Kidney (tissue), 14 donors: Measurements from ENCODE around the gene SRRM2. TPM values are rescaled to one million over a fixed set of nuclear protein-coding genes. Genes with fewer than 3 reads are reported as not detected.

Experiments
- DNase-seq, 5 donors: peaks; one replicate each; pipeline ENCODE4 v3.0.0-alpha.2; 2013 to 2020
- FAIRE-seq: peaks from 2 replicates; lab custom pipeline; 2012; peaks lifted over from hg19 to GRCh38; lab: Jason Lieb, UNC
- H3K27ac ChIP-seq, 2 donors: one replicate each; pipeline ENCODE4 v1.7.0; 2013; ENCODE audit warnings: low read depth in 2 of 2, low read length in 2 of 2, inconsistent platforms in 1 of 2
- H3K27me3 ChIP-seq: one replicate; pipeline ENCODE4 v1.7.1; 2013; ENCODE audit warnings: low read length, inconsistent platforms; ENCODE audit not compliant: control insufficient read depth, insufficient read depth
- H3K36me3 ChIP-seq, 3 donors: one replicate each; pipeline versions ENCODE4 v1.7.0 to v1.7.1; 2013; ENCODE audit warnings: low read length in 3 of 3, control low read depth in 1 of 3, inconsistent platforms in 1 of 3; ENCODE audit not compliant: insufficient read depth in 3 of 3, control insufficient read depth in 2 of 3
- H3K4me1 ChIP-seq, 3 donors: one replicate each; pipeline versions ENCODE4 v1.7.0 to v1.7.1; 2013; ENCODE audit warnings: low read length in 3 of 3, inconsistent platforms in 1 of 3, low read depth in 1 of 3; ENCODE audit not compliant: control insufficient read depth in 2 of 3, insufficient read depth in 2 of 3
- H3K4me3 ChIP-seq, 3 donors: one replicate each; pipeline versions ENCODE4 v1.7.0 to v1.8.1; 2013; ENCODE audit warnings: low read length in 3 of 3, control low read depth in 1 of 3, inconsistent platforms in 1 of 3
- H3K9ac ChIP-seq, 3 donors: one replicate each; pipeline versions ENCODE4 v1.7.0 to v1.7.1; 2013; ENCODE audit warnings: low read length in 3 of 3, control low read depth in 1 of 3, inconsistent platforms in 1 of 3
- H3K9me3 ChIP-seq, 3 donors: one replicate each; pipeline versions ENCODE4 v1.7.0 to v1.7.1; 2013; ENCODE audit warnings: low read length in 3 of 3, control low read depth in 1 of 3, inconsistent platforms in 1 of 3; ENCODE audit not compliant: control insufficient read depth in 2 of 3, insufficient read depth in 1 of 3
- CTCF ChIP-seq: IDR thresholded peaks from 3 replicates; pipeline ENCODE4 v1.5.1; 2012; ENCODE audit warnings: mild to moderate bottlenecking, moderate library complexity, borderline replicate concordance; ENCODE audit not compliant: insufficient read depth; ENCODE audit errors: extremely low read depth
- intact Hi-C: fragments of 100-400 bp; cut with DNase I; formaldehyde crosslinking; loops from one replicate; pipeline ENCODE4 v1.11.1; 2022
- polyA plus RNA-seq: library from polyadenylated mRNA; stranded (reverse); fragments of 350-450 nt; fragmentation: Illumina TruSeq; extraction: RNeasy Lipid Tissue Mini Kit (QIAGEN cat#74804); gene quantifications from one replicate; pipeline ENCODE4 v1.2.3, GENCODE V29; 2014; ENCODE audit warnings: low read depth, low replicate concordance; ENCODE audit not compliant: insufficient read depth
- total RNA-seq: library from RNA; stranded (reverse); fragmentation: NEBNext Ultra II Directional; extraction: Animal tissue kit (Norgen Biotek cat#: 25700); gene quantifications from one replicate; pipeline ENCODE4 v1.2.1, GENCODE V29; 2021
- donor health status: control.
- donor health status: control.
- donor health status: control.
- donor health status: control.
- donor health status: control.
- donor health status: DM: yes; HTN: yes; CAD: no.
- donor health status: Normal renal cell carcinoma (clear cell type).

The SRRM2 gene
- total and polyA plus RNA-seq, 2 donors from 2014 or later, result 386 to 621 TPM

DNA sequence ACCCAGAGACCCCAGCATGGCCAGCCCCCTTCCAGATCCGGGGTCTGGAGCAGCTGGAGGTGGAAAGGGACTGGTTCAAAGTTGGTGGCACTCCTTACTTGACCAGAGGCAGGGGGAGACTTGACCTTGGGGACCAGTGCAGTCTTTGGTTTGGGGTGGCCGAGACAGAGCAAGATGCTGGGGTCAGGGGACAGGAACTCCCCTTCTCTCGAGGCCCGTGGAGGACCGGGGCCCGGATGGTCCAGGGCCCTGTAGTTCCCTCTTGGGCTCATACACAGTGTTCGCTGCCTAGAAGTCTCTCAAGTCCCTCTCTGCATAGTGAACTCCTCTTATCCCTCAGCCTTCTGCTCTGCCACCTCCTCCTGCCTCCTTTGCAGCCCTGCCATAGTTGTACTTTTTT, 35.5 kb downstream of the SRRM2 start:
- no peaks in the 10 kb centered on the region for H3K9me3 ChIP-seq
- FAIRE-seq (no peak), DNase-seq (peak in 1 of 5 donors; percentile 34)
- no peak overlapping the region for H3K27ac ChIP-seq
- peaks cover 4% of the 10 kb centered on the region for H3K27me3 ChIP-seq
- intact Hi-C loops, result no loop called here
- H3K4me3 ChIP-seq, result no peak overlapping the region
- TF ChIP-seq CTCF, result no peak
- no peak overlapping the region for H3K9ac ChIP-seq
- H3K36me3 ChIP-seq, result no peaks in the 10 kb centered on the region
- H3K4me1 ChIP-seq, result no peaks in the 10 kb centered on the region

- no peak for FAIRE-seq
- Histone ChIP-seq H3K27me3 (peaks cover 4% of the 10 kb centered on the region), H3K27ac (no peak overlapping the region), H3K4me3 (no peak overlapping the region), H3K9me3 (no peaks in the 10 kb centered on the region), H3K36me3 (no peaks in the 10 kb centered on the region), H3K4me1 (no peaks in the 10 kb centered on the region), H3K9ac (no peak overlapping the region)
- DNase-seq, result peak in 1 of 5 donors; percentile 3
- no peak for TF ChIP-seq CTCF
- intact Hi-C loops, result no loop called here
Observed at GRCh38 chr16:2790631-2791030, 38.2 kb downstream of the SRRM2 start.

DNA sequence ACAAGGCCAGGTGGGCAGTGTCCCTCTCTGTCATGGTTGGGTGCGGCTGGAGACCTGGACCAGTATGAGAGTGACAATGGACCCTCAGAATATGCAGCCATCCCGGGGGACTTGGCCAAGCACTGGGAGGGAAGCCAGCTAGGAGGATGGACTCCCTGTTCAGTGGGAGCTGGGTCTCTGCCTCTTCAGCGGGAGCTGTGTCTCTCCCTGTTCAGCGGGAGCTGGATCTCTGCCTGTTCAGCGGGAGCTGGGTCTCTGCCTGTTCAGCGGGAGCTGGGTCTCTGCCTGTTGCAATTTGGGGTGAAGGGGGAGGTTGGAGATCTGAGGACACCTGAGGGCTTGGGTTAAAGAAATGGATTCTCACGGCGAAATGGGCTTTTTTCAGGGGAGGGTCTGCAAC, 38.7 kb downstream of the SRRM2 start:
- TF ChIP-seq CTCF, result no peak
- no peaks in the 10 kb centered on the region for H3K4me1 ChIP-seq
- H3K9ac ChIP-seq, result no peak overlapping the region
- no peak overlapping the region for H3K4me3 ChIP-seq
- FAIRE-seq, result no peak
- DNase-seq, result peak in 2 of 5 donors; percentile 21 to 31
- no peaks in the 10 kb centered on the region for H3K36me3 ChIP-seq
- peaks cover under 1% of the 10 kb centered on the region for H3K27me3 ChIP-seq
- no peak overlapping the region for H3K27ac ChIP-seq
- intact Hi-C loops, result no loop called here
- H3K9me3 ChIP-seq, result no peaks in the 10 kb centered on the region

- no peak for TF ChIP-seq CTCF
- DNase-seq (no peak), FAIRE-seq (no peak)
- Histone ChIP-seq H3K36me3 (no peaks in the 10 kb centered on the region), H3K4me3 (no peak overlapping the region), H3K27me3 (no peaks in the 10 kb centered on the region), H3K9ac (no peak overlapping the region), H3K9me3 (no peaks in the 10 kb centered on the region), H3K4me1 (no peaks in the 10 kb centered on the region), H3K27ac (no peak overlapping the region)
- intact Hi-C loops, result no loop called here
Observed at GRCh38 chr16:2792940-2793339, 40.5 kb downstream of the SRRM2 start.
